Pulmonary artery endothelial cell (primary cell): Measurements from ENCODE around the gene WDR59. TPM values are rescaled to one million over a fixed set of nuclear protein-coding genes. Genes with fewer than 3 reads are reported as not detected.
"Not testable (repeated sequence)": the region's sequence is repeated elsewhere in the genome, so short reads cannot be mapped to it uniquely, and the experiment has no call there.

Experiments used
- DNase-seq: peaks from one replicate; pipeline ENCODE4 v3.0.0-alpha.2; 2011; ENCODE audit warnings: low read depth, low spot score
- total RNA-seq: library from RNA; depleted of rRNA; stranded (reverse); fragments of >200 nt; gene quantifications from 2 replicates; pipeline ENCODE4 v1.2.3, GENCODE V29; 2014

WDR59 gene
- total RNA-seq, 1 donor from 2014 or later: 16.9 TPM

- DNase-seq: not testable (repeated sequence)
Observed at GRCh38 chr16:74908759-74909158, 76.2 kb downstream of the WDR59 start.

- DNase-seq: no peak
Observed at GRCh38 chr16:74903901-74904678, 80.8 kb downstream of the WDR59 start.

- DNase-seq: no peak
Observed at GRCh38 chr16:74903120-74903519, 81.8 kb downstream of the WDR59 start.

GRCh38 chr16:74902161-74902560 is 82.8 kb downstream of the WDR59 start:
- no peak for DNase-seq

GRCh38 chr16:74901606-74902005 is 83.3 kb downstream of the WDR59 start:
- DNase-seq: no peak

- no peak for DNase-seq
Observed at GRCh38 chr16:74899816-74900215, 85.1 kb downstream of the WDR59 start.

- DNase-seq: no peak
Observed at GRCh38 chr16:74898659-74899058, 86.3 kb downstream of the WDR59 start.

- DNase-seq: peak; percentile 3
Observed at GRCh38 chr16:74896389-74897370, 88.2 kb downstream of the WDR59 start.

GRCh38 chr16:74893541-74893940 is 91.4 kb downstream of the WDR59 start:
- DNase-seq: no peak

GRCh38 chr16:74892574-74893461 is 92.1 kb downstream of the WDR59 start:
- DNase-seq: no peak

GRCh38 chr16:74888888-74889287 is 96.0 kb downstream of the WDR59 start:
- DNase-seq: no peak

- DNase-seq: no peak
Observed at GRCh38 chr16:74888232-74888862, 96.6 kb downstream of the WDR59 start.

GRCh38 chr16:74887084-74887483 is 97.8 kb downstream of the WDR59 start:
- DNase-seq: no peak

- DNase-seq: no peak
Observed at GRCh38 chr16:74877706-74878105, 107.2 kb downstream of the WDR59 start.

GRCh38 chr16:74874912-74875546 is 109.9 kb downstream of the WDR59 start:
- DNase-seq: no peak

GRCh38 chr16:74874123-74874522 is 110.8 kb downstream of the WDR59 start:
- DNase-seq: no peak

- DNase-seq: no peak
Observed at GRCh38 chr16:74872302-74872701, 112.6 kb downstream of the WDR59 start.

GRCh38 chr16:74871608-74872007 is 113.3 kb downstream of the WDR59 start:
- DNase-seq: no peak

GRCh38 chr16:74868501-74868900 is 116.4 kb downstream of the WDR59 start:
- peak; percentile 49 for DNase-seq

- DNase-seq: no peak
Observed at GRCh38 chr16:74868035-74868434, 116.9 kb downstream of the WDR59 start.
